ENCODE measurements around the gene CAMK4.
A peak's percentile ranks its signal among the peaks of the same experiment; 100 is the strongest.

Gene CAMK4

DNA sequence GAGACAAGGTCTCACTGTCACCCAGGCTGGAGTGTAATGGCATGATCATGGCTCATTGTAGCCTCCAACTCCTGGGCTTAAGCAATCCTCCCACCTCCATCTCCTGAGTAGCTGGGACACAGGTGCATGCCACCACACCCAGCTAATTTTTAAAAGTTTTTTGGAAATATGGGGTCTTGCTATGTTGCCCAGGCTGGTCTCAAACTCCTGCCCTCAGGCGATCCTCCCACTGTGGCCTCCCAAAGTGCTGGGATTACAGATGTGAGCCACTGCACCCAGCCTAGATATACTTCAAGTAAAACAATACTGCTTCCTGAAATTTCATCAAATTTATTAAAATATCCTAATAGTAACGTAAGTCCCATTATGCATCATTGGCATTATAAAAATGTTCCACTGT, 254.7 kb downstream of the CAMK4 start:
- DNase-seq (ENCODE audit: low read depth in 1 of 2, low spot score in 1 of 2), result no peak

DNA sequence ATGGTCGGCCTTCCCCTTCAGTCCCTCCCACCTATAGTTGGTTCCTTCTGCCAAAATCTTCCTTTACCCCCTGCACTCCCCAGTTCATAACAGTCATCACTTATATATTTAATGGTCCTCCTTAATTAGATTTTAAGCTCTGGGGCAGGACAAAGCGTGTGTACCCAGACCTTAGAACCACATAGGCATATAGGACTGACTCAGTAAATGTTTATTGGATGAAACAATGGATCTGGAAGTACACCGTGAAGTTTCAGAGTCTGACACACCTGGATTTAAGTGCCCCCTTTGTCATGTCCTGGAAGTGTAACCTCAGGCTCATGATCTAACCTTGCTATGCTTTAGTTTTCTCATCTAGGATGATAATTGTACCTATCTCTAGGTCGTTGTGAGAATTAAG, 256.2 kb downstream of the CAMK4 start:
- no peak for DNase-seq (ENCODE audit: low read depth in 1 of 2, low spot score in 1 of 2)

DNA sequence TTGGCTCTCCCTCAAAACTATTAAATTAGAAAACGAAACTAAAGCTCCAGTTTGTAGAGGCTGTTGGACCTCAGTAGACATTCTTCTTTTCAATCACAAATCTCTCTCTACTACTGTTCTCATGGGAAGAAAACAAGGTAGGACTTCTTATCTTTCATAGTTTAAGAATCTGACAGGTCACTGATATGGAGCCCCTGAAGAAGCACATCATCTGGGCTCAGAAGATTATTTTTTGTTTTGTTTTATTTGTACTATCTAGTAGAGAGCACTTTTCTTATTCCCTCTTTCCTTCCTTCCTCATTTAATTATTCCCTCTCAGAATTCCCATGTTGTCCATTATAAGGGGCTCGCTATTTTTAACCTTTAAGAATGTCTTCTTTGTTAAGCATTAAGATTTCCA, 261.9 kb downstream of the CAMK4 start:
- no peak for DNase-seq (ENCODE audit: low read depth in 1 of 2, low spot score in 1 of 2)

DNA sequence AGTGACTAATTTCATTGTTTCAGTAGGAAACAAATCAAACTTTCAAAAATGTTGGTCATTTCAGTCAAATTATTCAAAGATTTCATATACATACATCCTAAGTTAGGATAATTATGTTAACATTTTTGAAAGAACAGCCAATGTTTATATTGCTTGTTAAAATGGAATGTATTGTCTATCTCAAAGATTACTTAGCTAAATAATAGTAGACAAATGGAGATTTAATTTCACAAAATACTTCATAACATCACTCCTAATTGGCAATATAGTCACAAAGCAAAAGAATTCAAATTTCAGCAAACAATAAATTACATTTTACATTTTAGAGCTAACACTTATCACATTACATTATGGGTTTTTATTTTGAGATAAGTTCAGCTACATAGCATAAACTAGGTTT, 262.7 kb downstream of the CAMK4 start:
- no peak for DNase-seq (ENCODE audit: low read depth in 1 of 2, low spot score in 1 of 2)

DNA sequence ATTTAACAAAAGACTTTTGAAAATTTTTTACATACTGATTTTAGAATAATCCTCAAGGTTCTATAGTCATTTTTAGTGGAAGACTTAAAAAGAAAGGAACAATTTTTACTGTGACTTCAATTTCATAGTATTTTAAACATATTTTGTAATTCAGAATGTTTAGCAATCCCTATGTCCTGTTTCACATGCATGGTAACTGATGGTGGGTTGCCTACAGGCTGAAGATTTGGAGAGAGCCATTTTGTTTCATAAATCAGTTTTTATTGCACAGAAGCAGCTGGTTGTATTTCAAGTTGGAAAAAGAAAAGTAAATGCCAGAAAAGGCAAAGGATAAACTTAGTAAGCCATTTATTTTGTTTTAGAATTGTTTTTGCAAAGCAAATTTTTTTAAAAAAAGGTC, 264.2 kb downstream of the CAMK4 start:
- DNase-seq (ENCODE audit: low read depth in 1 of 2, low spot score in 1 of 2), result no peak

DNA sequence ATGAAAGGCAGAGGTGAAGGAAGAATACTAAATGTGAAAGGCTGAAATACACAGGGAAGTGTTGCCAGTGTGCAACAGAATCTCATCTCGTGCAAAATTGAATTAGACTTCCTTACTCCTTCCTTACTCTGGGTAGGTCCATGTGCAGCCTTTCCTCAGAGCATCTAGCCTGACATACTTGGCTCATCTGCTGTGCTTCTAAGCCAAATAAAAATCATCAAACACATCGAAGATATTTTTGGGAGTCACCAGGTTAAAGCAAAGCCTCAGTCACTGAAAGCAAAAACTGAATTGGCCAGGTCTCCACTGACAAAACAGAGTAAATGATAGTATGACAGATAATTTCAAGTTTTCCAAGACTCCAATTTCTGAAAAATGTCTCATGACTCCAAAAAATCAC, 268.8 kb downstream of the CAMK4 start:
- DNase-seq (ENCODE audit: low read depth in 1 of 2, low spot score in 1 of 2), result no peak

DNA sequence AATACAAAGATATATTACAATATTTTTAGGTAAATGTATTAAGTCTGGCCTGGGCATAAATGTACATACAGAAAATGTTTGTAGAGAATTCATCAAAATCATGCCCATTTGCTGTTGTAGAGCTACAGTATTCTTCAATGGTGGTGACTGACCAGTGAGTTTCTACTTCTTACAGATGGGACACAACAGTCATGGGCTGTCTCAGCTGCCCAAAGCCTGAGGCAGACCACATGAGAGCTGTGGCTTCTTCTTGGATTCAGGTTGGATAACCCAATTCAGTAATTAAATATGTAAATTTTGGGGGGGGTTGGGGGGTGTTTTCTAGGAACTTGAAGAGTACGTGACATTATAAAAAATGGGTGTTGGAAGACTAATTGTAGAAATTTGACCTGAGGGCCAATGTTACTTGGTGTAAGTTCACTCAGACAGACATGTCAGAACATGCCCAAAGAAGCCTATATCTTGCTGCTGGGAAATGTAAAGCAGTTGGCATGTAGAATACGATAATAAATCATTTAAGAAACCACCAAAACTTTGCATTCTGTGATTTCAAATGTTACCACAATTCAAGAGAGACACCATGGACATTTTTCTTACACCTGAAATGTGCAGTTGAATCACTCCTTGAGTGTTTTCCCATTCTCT, 270.3 kb downstream of the CAMK4 start:
- DNase-seq (ENCODE audit: low read depth in 1 of 2, low spot score in 1 of 2), result no peak

DNA sequence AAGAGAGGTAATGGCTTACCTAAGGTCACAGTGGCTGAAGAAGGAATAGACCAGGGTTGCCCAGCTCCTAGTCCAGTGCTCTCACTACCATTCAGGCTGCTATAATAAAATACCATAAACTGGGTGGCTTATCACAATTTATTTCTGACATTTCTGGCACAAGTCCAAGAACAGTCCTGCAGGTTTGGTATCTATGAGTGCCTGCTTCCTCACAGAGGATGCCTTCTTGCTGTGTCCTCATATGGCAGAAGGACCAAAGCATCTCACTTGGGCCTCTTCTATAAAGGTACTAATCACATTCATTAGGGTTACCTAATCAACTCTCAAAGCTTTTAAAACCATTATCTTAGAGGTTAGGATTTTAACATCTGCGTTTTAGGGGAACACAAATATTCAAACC, 271.0 kb downstream of the CAMK4 start:
- DNase-seq (ENCODE audit: low read depth in 1 of 2, low spot score in 1 of 2), result no peak

DNA sequence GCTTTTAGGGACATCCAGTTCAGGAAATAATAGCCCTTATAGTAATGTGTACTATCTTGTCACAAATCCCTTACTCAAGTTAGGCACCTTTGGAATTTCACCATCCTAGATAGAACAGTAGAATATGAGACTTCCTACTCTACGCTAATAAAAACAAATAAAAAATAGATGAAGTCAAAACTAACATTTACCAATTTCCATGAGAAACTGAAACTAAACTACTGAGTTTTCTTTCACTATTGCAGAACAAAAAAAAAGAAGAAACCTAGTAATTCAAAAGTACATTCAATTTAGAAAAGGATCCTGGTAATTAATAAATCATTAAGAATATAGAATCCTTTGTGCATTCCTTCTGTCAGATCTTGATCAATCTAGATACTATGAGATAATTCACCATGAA, 274.2 kb downstream of the CAMK4 start:
- DNase-seq (ENCODE audit: low read depth in 1 of 2, low spot score in 1 of 2), result no peak

DNA sequence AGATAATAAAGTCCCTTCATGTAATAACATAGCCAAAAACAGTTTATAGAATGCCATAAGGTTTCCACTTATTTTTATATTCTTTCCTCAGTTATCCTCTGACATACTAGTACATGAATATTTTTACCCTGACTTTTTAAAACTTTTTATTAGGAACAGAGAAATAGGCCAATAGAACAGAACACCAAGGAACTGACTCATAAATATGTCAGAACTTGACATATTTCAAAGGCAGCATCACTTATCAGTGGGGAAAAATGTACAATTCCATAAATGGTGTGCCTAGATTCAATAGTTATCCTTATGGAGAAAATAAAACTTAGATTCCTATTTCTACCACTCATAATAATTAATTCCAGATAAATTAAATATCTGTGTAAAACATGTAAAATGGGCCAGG, 278.8 kb downstream of the CAMK4 start:
- no peak for DNase-seq (ENCODE audit: low read depth in 1 of 2, low spot score in 1 of 2)

DNA sequence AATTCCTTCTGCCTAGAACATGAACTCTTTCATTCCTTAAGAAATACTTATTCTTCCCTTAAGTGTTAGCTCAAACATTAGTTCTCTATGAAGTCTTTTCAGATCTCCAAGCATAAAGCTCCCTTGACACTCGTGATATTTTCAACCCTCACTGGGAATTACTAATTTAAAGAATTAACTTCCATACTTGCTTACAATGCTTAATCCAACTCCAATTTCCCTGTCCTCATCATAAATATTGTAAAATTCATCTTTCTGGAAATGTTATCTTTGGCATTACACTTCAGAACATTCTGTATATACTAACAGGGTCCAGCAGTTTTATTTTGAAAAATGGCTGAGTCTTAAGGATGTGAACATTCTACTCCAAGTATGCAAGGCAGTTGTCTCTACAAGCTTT, 280.9 kb downstream of the CAMK4 start:
- DNase-seq (ENCODE audit: low read depth in 1 of 2, low spot score in 1 of 2), result no peak

DNA sequence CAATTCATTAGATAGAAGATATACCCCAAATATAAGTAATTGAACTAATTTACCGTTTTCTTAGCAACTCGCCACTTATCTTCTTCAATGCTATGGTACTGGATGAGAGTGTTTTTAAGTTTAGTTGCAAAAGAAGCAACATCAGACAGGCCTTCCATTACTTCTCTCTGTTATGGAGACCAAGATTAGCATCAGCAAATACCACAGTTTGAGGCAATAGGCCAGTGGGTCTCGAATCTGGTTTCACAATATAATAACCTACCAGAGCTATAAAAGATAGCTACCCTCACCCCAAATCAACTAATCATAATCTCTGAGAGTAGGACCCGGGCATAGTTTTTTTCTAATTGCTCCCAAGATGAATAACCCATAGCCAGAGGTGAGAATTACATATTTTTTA, 283.1 kb downstream of the CAMK4 start:
- DNase-seq (ENCODE audit: low read depth in 1 of 2, low spot score in 1 of 2), result no peak

DNA sequence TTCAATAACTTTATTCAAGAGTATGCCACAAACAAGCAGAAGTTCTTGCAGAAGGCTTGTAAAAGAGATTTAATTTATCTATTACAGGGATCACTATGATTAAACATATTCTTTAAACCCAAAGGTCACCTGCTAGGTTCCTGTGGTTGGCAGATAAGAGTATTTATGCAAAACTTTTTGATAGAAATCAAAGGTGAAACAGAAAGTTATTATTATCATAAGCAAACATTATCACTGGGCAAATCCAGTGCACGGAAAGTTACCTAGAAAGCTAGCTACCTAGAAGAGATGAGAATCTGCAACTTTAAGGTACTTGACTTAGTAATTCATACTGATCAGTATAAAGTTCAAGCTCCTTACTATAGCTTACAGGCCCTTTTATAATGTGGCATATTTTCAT, 284.9 kb downstream of the CAMK4 start:
- DNase-seq (ENCODE audit: low read depth in 1 of 2, low spot score in 1 of 2), result no peak

DNA sequence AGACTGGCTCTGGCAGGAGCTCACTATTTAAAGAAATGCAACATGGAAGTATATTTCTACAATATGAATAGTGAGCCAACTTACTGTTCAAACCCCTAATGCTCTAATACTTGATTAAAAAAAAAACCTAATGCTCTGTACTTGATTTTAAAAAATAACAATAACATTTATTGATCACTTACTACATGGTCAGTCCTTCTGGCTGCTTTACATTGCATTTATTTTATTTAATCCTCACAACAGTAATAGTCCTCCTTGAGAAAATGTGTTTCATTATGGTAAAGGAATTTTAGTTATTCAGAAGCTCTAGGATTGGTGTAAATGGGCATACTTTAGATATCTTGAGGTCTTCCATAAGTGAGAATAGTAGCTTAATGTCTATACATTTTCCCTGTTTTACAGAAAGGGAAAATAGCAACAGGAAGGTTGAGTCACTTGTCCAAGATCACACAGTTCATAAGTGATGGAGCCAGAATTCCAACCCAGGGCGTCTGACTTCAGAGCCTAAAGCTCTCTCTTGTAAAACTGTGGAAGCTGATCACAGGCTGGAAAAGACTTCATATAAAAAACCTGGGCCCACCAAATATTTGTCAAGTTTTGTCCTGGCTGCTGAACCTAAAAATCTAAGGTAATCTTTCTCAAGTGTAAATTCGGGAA, 287.1 kb downstream of the CAMK4 start:
- DNase-seq (ENCODE audit: low read depth in 1 of 2, low spot score in 1 of 2), result no peak

DNA sequence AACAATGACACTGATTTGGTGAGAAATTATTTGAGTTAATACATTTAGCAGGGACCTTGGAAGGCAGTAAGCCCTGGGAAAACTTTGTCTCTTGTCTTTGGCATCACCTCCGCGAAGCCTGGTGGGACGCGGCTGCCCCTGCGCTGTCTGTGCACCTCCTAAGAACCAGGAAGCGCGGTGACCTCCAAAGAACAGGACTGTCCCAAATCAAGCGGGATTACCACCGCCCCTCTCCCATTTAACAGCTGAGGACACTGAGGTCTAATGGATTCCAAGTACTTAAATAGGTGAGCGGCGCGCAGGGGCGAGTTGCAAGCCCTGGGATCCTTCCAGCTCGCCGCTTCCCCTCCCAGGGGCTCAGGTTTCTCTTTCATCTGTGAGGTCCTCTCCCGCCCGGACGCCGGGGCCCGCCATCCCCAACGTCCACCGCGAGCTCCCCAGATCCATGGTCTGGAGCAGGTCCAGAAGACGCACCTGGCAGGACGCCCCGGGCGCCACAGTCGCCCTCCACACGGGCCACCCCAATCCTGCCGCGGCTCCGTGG, 287.7 kb downstream of the CAMK4 start:
- no peak for DNase-seq (ENCODE audit: low read depth in 1 of 2, low spot score in 1 of 2)

DNA sequence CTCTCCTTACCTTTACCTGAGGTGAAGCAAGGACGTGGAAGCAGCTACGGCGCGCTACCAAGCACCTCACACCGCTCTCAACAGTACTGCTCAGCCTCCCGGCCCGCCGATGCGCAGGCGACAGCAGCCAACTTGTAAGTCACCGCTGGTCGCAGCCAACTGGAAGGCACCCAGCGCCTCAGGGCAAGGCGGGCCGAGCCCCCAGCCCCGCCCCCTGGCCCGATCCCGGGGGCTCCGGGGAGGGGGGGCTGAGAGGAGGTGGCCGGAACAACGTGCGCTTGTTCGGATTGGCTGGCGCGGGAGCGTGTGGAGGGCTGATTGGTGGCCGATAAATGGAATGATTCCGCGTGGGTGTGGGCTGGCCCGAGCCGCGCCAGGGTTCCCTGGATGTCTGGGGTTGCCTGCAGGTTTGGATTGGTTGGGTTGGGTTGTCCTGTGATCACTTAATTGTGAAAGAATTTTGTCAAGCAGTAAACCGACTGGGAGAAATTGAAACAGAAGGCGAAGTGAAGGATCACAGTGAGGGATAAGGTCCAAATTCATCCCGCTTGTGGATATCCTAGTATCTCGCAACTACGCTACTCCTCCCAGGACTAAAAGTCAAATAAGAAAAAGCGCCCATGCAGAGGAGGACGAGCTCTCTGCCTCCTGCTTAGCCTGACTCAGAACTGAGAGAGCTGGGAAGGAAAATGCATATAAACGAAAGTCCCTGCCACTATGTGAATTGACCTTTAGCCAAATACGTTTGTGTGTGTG, 288.4 kb downstream of the CAMK4 start, which contains the start of gene STARD4:
TSS of gene STARD4 (minus strand) at position 161 of the 756 bp plus-strand sequence. CDS start 5,102 bp downstream, outside the sequence.
- DNase-seq (ENCODE audit: low read depth in 1 of 2, low spot score in 1 of 2), result peak; percentile 88 to 91

DNA sequence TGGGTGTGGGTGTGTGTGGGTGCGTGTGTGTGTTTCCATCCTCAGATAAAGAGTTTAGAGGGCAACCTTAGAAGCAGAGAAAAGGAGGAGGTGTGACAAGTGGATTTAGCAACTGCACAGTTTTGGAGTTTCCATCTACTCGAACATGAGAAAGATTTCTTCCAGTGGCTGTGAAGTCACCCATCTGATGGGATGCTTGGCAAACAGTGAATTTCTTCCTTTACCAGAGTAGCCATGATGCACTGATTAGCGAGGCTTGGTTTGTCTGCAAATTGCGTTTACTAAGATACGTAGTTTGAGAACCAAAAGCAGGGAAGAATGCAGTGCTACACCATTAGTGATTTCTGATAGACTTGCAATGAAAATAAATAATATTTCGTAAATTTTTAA, 288.9 kb downstream of the CAMK4 start:
- peak in 1 of 2 donors; percentile 39 for DNase-seq (ENCODE audit: low read depth in 1 of 2, low spot score in 1 of 2)

DNA sequence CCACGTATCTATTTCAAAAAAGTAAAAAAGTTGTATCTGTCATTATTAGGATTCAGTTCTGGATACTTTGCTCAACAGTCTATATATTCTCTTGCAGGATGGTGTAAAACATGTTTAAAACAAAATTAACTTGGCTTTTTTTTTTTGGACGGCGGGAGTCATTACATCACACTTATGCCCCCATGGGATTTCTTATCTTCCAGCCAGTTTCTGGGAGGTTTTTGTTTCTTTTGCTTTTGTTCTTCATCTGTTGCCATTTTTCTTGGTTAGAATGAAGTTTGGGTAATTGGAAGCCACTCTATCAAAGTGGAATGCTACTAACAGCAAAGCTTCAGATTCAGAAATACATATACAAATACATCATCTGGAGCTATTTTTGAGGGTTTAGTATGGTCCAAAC, 289.9 kb downstream of the CAMK4 start:
- DNase-seq (ENCODE audit: low read depth in 1 of 2, low spot score in 1 of 2), result no peak

DNA sequence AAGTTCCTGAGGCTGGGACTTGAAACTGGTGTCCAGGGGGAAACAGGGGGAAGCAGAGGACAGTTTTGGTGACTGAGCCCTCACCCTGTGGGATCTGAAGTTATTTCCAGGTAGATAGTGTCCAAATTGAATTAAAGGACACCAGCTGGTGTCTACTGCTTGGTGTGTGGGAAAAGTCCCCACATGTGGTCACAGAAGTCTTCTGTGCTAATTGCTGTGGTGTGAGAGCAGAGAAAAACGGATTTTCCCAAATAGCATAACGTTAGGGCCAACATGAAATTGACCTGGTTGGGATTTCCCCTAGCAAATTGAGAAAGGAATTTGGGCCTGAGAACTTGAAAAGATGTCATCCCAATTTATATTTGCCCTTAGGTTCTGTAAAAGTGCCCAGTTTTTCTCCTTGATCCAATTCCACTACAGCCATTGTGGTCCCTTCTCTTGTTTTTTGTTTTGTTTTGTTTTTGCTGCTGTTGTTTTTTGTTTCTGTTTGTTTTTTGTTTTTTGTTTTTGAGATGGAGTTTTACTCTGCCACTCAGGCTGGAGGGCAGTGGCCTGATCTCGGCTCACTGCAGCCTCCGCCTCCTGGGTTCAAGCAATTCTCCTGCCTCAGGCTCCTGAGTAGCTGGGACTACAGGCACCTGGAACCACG, 293.8 kb downstream of the CAMK4 start:
- DNase-seq (ENCODE audit: low read depth in 1 of 2, low spot score in 1 of 2), result no peak

DNA sequence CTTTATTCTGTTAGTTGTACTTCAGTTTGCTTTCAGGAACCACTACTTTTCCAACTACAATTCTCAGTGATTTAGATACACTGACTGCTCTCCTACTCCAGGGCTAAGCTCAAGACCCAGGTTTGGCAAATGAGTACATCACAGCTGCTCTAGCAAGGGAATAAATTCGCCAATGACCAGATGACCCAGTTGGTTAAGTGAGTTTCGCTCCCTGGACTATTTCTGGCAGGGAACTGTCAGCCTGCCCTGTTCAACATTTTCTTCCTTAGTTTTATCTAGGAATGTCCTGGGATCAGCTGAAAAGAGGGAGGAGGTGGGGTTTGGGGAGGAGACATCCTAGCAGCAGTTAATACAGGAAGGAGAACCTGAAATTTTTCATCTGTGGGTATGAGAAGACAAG, 294.6 kb downstream of the CAMK4 start:
- no peak for DNase-seq (ENCODE audit: low read depth in 1 of 2, low spot score in 1 of 2)

DNA sequence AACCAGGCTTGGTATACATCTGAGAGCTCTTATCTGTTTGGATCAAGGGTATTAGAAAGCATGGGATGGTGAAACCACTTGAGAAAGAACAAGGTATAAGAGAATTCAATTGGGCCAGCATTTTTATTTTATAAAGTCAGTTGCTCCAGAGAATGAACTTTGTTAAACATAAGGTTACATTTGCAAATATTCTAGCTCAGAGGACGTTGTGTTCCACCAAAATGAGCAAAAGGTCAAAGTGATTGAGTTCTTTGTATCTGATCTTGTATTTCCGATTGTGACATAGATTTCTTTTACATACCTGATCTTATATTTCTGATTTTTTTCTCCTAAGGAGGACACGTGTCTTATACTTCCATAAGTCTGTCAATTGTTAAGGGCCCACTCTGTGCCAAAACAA, 296.7 kb downstream of the CAMK4 start:
- no peak for DNase-seq (ENCODE audit: low read depth in 1 of 2, low spot score in 1 of 2)

DNA sequence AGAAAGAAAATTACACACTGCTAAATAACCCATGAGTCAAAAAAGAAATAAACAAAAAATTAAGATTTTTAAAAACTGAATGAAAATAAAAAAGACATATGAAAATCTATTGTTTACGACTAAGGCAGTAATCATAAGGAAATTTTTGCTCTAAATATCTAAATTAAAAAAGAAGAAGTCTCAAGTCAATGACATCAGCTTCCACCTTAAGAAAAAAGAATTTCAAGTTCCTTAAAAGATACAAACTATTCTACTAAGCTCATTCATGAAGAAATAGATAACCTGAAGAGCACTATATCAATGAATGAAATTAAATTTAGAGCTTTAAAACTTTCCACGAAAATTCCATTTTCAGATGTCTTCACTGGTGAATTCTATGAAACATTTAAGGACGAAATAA, 303.9 kb downstream of the CAMK4 start:
- no peak for DNase-seq (ENCODE audit: low read depth in 1 of 2, low spot score in 1 of 2)

All from stimulated activated CD4-positive, alpha-beta T cell treated with anti-CD3 and anti-CD28 coated beads, Interleukin-15, amount 100 ng/mL, for 1 hour (primary cell).